G401.6 (cell line): ENCODE measurements around the gene TMEM14A.
"Not testable (repeated sequence)": the region's sequence is repeated elsewhere in the genome, so short reads cannot be mapped to it uniquely, and the experiment has no call there.

Experiments used
- FAIRE-seq: peaks from 2 replicates; lab custom pipeline; 2012; peaks lifted over from hg19 to GRCh38; lab: Jason Lieb, UNC

TMEM14A gene

DNA sequence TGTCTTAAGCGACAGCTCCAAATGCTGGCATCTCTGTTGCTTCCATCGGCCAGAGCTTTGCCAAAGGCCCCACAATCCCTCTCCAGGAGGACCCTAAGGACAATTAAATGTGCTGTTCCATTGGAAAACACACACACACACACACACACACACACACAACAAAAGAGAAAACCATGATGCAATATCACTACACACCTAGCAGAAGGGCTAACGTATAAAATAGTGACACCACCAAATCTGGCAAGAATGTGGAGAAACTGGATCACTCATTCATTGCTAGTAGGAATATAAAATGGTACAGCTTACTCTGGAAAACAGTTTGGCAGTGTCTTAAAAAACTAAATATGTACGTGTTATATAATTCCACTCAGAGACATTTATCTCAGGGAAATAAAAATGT, 13.0 kb upstream of the TMEM14A start:
- FAIRE-seq, result no peak

DNA sequence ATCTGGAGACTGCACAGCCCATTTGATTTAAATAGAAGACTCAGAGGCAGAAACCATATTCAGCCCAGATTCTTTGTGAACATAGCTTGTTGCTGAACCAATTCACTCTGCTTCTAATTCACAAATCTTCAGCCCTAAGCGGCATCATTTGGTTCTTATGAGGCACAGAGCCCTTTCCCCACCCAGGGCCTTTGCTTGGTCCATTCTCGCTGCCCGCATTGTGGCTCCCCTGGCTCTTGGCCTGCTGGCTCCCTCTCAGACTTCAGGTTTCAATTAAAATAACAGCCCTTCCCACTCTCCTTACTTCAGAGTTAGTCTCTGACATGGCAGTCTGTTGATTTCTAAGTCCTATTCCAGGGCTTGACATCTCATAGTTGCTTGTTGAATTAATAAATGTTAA, 9.4 kb upstream of the TMEM14A start:
- no peak for FAIRE-seq

- no peak for FAIRE-seq
Observed at GRCh38 chr6:52662031-52662430, 8.9 kb upstream of the TMEM14A start.

DNA sequence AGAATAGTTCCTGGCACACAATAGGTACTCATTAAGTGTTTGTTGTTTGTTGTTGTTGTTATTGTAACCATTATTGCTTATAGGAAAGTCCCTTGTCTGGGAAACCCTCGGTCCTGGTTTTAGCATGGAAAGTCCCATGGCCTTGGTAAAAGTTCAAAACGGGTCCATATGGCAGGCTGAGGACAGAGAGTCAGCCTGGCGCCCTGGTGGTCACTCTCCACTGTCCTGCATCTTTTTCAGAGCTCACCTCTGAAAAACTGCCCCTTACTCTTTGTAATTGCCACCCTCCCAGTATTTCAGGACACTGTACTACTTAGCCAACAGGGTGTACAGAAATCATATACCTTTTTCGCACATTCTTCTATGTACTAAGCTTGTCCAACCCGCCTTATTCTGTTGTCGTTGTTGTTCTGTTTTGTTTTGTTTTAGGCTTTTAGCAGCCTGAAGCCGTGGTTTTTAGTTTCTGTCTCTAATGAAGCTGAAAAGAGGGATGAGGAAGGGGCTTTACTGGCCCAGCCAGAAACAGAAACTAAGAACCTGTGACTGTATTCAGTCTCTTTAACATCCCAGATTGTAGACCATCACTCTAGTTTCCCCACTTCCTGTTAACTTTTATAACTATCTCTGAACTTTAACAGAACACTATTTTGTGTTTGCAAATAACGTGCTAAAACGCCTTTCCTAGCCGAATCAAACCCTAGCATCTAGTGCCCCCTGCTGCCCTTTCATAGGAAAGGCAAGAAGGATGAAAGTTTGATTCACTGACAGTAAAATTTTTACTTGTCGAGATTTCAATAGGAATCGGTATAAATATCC, 7.6 kb upstream of the TMEM14A start:
- peak; percentile 90 for FAIRE-seq

DNA sequence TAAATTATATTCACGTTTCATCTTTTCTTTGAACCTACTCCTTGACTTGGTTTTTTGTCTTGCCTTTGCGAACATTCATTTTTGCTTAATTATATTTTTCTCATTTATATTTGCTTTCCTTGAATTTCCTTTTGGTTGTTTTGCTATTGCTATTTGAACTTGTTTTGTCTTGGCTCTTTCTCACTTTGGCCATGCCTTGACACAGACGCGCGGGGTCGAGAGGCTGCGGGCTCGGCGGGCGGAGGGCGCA, 7.1 kb upstream of the TMEM14A start:
- FAIRE-seq, result no peak

DNA sequence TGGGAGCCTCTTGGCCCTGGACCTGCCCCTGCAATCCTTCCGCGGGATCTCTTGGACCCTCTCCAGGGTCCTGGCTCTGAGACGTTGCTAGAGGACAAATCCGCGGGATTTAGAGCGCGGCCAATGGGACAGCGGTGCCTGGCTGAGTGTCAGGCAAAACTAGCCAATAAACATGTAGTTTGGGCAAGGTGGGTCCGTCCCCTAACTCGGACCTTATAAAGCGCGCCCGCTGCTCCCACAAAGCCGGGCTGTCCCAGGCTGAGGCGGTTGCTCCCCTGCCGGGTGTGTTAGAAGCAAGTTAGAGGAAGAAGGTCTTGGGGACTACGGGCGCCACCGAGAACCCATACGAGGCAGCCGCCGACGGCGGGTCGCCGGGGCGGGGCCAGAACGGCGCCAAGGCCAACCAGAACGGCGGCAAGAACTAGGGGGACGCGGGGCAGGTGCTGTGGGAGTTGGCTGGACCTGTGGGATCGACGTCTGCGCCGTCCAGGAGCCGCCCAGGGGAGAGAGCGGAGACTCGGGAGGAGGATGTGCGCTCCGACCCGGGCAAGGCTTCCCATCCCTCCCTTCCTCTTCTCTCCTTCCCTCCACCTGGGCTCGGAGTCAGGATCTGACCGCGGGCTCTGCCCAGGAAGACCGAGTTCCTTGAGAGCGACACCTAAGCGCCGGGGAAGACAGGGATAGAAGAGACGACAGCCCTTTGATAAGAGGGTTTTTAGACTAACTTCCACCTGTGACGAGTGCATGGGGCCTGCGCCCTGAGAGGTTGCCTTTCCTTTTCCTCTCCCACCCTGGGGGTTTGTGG, 6.5 kb upstream of the TMEM14A start:
- peak; percentile 89 for FAIRE-seq

DNA sequence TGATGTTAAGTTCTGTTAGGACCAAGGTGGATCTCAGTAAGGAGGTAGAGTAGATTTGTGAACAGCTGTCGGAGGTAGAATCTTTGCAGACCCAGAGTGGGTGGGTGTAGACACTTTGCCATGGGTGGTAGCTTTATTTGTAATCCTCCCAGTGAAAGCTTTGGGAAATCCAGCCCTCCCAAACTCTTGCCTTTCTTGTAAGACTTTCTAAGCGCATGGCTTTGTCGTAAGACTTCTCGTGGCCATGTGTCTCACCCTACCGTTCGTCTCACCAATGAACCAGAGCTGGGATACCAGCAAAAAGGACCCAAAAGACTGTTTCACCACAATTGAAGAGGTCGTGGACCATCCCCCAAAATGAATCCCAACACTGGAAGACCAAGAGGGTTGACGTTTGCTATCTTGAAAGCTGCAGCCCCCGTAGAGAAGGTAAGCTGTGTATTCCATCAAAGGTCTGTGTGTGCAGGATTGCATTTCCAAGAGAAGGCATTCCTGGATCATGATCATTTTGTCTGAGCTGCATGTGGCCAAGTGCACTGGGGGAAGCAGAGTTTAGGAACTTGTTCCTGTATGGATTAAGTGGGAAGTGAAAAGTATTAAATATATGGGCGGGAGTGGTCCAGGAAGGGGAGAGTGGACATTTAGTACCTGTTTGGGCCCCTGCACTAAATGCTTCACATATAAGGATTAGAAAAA, 5.8 kb upstream of the TMEM14A start:
- no peak for FAIRE-seq

DNA sequence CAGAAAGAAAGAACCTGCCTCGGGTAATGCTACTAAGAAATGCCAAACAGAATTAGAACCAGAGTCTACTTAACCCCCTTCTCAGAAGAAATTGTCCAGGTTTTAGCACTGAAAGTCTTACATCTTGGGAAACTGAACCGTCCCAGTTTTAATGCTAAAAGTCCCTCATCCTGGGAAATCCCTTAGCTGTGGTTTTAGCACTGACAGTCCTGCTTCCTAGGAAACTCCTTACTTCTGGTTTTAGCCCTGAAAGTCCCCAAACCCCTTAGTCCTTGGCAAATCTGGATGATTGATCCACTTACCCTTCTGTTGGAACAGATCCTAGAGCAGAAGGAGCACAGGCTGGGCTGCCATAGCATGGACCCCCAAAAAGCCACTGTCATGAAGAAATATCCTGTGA, 4.8 kb upstream of the TMEM14A start:
- FAIRE-seq, result no peak

DNA sequence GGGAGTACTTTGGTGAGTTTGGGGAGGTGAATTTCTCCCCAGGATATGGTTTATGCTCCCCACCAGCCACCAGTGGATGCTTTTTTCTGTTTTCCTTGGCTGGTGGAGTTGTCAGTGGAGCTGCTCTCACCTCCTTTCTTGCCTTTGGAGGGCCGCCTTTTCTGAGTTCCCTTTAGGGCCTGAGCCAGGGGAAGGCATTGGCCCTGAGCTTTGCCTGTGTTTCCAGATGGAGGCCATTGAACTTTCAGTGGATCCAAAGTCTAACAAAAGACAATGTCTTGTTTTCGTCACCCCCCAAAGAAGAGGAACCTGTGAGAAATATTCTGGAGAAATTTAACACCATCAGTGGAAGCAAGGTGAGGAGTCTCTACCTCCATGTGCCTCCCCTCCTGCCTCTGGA, 4.4 kb upstream of the TMEM14A start:
- FAIRE-seq, result no peak

GRCh38 chr6:52667572-52667971, 3.3 kb upstream of the TMEM14A start:
- FAIRE-seq, result no peak

DNA sequence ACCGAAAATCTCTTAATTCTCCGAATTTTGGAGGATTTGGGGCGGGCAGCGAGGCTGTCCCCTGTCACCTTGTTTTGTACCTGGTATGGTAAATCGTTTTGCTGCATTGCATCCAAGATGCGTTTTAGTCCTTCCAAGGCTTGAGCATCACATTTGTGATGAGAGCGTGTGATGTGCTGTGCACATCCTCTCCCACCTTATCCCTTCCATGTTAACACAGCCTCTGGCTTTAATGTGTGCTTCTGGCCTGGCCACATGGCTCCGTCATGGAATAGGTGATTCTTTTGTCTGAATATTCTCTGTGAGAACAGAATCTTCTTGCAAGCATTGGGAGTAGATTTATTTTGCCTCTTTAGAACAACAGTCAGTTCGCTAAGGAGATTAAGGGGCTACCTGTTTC, 763 bp downstream of the TMEM14A start:
- FAIRE-seq, result no peak

- FAIRE-seq, result no peak
Observed at GRCh38 chr6:52672412-52673025, 1.6 kb downstream of the TMEM14A start.

DNA sequence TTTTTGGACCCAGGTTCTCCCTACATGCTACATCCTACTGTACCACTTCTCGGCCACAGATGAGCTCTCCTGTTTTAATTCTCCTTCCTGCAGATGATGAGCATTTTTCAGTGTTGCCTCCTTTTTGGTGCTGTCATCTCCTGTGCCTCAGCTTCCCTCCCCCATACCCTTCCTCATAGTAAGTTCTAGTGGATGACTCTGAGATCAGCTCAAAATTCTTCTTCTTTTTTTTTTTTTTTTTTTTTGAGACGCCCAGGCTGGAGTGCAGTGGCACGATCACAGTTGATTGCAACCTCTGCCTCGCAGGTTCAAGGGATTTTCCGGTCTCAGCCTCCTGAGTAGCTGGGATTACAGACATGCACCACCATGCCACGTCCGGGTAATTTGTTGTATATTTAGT, 3.8 kb downstream of the TMEM14A start:
- no peak for FAIRE-seq

DNA sequence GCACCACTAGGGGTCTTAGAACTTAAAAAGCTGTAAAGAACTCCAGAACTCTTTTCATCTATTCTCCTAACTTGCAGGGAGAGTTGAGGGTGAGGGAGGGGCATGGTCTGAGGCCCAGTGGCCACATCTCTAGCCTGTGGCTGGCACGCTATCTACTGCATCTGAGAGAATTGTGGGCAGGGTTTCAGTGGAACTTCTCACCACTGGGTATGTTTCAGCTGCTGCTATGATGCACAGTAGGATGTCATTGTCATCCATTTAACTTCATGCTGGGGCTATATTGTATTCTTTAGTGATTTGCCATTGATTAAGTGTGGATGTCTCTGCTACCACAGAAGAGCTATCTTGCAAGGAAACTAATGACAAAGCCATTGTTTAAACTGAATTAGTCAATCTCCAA, 4.5 kb downstream of the TMEM14A start:
- no peak for FAIRE-seq

- FAIRE-seq, result not testable (repeated sequence)
Observed at GRCh38 chr6:52676631-52677030, 5.7 kb downstream of the TMEM14A start.

GRCh38 chr6:52681416-52681815, 10.5 kb downstream of the TMEM14A start:
- FAIRE-seq, result no peak

- FAIRE-seq, result no peak
Observed at GRCh38 chr6:52686878-52687699, 16.2 kb downstream of the TMEM14A start.

DNA sequence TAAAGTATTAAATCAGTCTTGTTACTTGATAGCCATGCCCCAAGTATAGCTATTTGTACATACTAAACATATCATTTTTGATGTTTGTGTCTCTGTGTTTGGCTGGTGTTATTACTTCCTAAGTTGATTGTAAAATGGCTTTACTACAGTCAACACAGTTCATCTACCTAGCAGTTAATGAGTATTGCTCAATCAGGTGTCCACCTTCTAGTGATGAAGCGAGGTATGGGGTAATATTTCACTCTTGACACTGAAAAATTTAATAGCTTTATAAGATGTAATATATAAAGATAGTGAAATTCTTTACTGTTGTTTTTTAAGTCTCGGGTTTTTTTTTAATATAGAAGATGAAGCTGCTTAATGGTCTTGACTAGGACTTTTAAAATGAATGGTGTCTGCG, 18.9 kb downstream of the TMEM14A start:
- FAIRE-seq, result no peak

- FAIRE-seq, result no peak
Observed at GRCh38 chr6:52691718-52692117, 20.8 kb downstream of the TMEM14A start.

DNA sequence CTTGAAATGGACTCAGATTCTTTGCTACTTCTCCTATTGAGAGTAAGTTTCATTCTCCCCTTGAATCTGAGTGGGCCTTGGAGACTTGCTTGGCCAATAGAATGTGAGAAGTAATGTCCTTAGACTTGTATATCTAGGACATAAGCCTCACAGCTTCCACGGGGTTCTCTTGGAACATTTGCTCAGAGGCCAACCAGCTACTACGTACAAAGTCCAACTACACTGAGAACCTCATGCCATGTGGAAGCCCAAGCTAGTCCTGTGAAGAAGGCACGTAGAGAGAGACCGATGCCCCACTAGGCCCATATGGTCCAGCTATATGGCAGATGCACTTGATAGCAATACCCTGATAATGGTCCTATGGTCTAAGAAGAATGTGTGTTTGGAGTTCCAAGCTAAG, 22.9 kb downstream of the TMEM14A start:
- FAIRE-seq, result no peak

DNA sequence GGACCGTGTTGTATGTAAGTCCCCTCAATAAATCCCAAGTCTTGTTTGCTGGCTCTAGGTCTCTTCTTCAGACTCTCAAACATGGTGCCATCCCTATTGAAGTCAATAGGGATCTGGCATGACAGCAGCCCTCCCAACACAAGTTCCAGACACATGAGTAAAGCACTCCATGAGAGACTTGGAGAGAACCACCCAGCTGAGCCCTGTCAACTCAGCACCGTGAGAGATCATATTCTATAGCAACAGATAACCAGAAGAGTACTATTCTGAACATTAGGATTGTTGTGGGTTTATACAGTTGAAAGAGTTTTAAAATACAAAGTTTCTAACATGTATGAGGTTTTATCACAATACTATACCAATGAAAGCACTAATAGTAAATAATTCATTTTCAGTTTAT, 23.5 kb downstream of the TMEM14A start:
- no peak for FAIRE-seq

- no peak for FAIRE-seq
Observed at GRCh38 chr6:52696418-52696817, 25.5 kb downstream of the TMEM14A start.
